Thymus (tissue), 11 donors: Measurements from ENCODE around the gene TMEM178B. TPM values are rescaled to one million over a fixed set of nuclear protein-coding genes. Genes with fewer than 3 reads are reported as not detected.
"Not testable (repeated sequence)": the region's sequence is repeated elsewhere in the genome, so short reads cannot be mapped to it uniquely, and the experiment has no call there.

Experiments used
- DNase-seq, 9 donors: peaks; one replicate each; pipeline ENCODE4 v3.0.0-alpha.2; 2013; ENCODE audit warnings: low spot score in 9 of 9, low read depth in 6 of 9, missing footprints in 1 of 9
- H3K27ac ChIP-seq, 2 donors: one replicate each; pipeline ENCODE4 v1.5.1; 2013; ENCODE audit warnings: control low read depth in 1 of 2, low read depth in 1 of 2, low read length in 1 of 2, mild to moderate bottlenecking in 1 of 2, moderate library complexity in 1 of 2
- H3K27me3 ChIP-seq, 2 donors: one replicate each; pipeline ENCODE4 v1.5.1; 2013; ENCODE audit warnings: low read length in 1 of 2; ENCODE audit not compliant: control insufficient read depth in 2 of 2, insufficient read depth in 1 of 2
- H3K36me3 ChIP-seq, 2 donors: one replicate each; pipeline ENCODE4 v1.5.1; 2013; ENCODE audit warnings: low read length in 1 of 2, mild to moderate bottlenecking in 1 of 2, moderate library complexity in 1 of 2; ENCODE audit not compliant: control insufficient read depth in 2 of 2, insufficient read depth in 2 of 2
- H3K4me1 ChIP-seq, 2 donors: one replicate each; pipeline ENCODE4 v1.5.1; 2013; ENCODE audit warnings: low read length in 2 of 2; ENCODE audit not compliant: control insufficient read depth in 2 of 2, insufficient read depth in 2 of 2
- H3K4me3 ChIP-seq, 2 donors: one replicate each; pipeline ENCODE4 v1.5.1; 2013; ENCODE audit warnings: low read length in 2 of 2, control low read depth in 1 of 2, mild to moderate bottlenecking in 1 of 2
- H3K9me3 ChIP-seq, 2 donors: one replicate each; pipeline ENCODE4 v1.5.1; 2013; ENCODE audit warnings: low read length in 1 of 2, mild to moderate bottlenecking in 1 of 2; ENCODE audit not compliant: control insufficient read depth in 2 of 2, insufficient read depth in 1 of 2
- whole genome bisulfite sequencing: extraction: QIAGEN DNeasy Blood & Tissue Kit; methylation state at CpG from one replicate; pipeline ENCODE4 v1.1.7; 2013; 5-methylcytosine and 5-hydroxymethylcytosine counted together
- polyA plus RNA-seq: library from polyadenylated mRNA; stranded (reverse); fragments of 200-250 nt; gene quantifications from one replicate; pipeline ENCODE4 v1.2.3, GENCODE V29; 2013
- total RNA-seq: library from RNA; stranded (reverse); fragments of 120-200 nt; gene quantifications from one replicate; pipeline ENCODE4 v1.2.4, GENCODE V29; 2013
- donor health status: healthy.

Gene TMEM178B
- total and polyA plus RNA-seq, 2 donors, result 0.68 to 2.0 TPM

GRCh38 chr7:141158561-141158960 lies 84.7 kb downstream of the TMEM178B start:
- H3K27me3 ChIP-seq, result no peaks in the 10 kb centered on the region
- H3K27ac ChIP-seq, result no peak overlapping the region
- no peak overlapping the region for H3K4me3 ChIP-seq
- DNase-seq, result no peak
- no peaks in the 10 kb centered on the region for H3K36me3 ChIP-seq
- no peaks in the 10 kb centered on the region for H3K4me1 ChIP-seq
- WGBS, result 78% methylated on average over 4 of the region's 4 CpGs
- H3K9me3 ChIP-seq, result no peaks in the 10 kb centered on the region

- DNase-seq, result no peak
- Histone ChIP-seq H3K4me3 (no peak overlapping the region), H3K27ac (no peak overlapping the region), H3K36me3 (no peaks in the 10 kb centered on the region), H3K4me1 (no peaks in the 10 kb centered on the region), H3K9me3 (no peaks in the 10 kb centered on the region), H3K27me3 (no peaks in the 10 kb centered on the region)
- WGBS, result 94% methylated on average over 7 of the region's 7 CpGs
These were observed 86.5 kb downstream of the TMEM178B start for GRCh38 chr7:141160246-141160860.

- Histone ChIP-seq H3K9me3 (no peaks in the 10 kb centered on the region), H3K27ac (no peak overlapping the region), H3K36me3 (no peaks in the 10 kb centered on the region), H3K27me3 (no peaks in the 10 kb centered on the region), H3K4me3 (no peak overlapping the region), H3K4me1 (no peaks in the 10 kb centered on the region)
- WGBS, result 91% methylated on average over 14 of the region's 14 CpGs
- no peak for DNase-seq
These were observed 88.0 kb downstream of the TMEM178B start for GRCh38 chr7:141161550-141162535.

- H3K27ac ChIP-seq, result no peak overlapping the region
- no peak for DNase-seq
- no peaks in the 10 kb centered on the region for H3K27me3 ChIP-seq
- WGBS, result 49% methylated on average over 2 of the region's 2 CpGs
- H3K9me3 ChIP-seq, result no peaks in the 10 kb centered on the region
- no peaks in the 10 kb centered on the region for H3K36me3 ChIP-seq
- H3K4me1 ChIP-seq, result no peaks in the 10 kb centered on the region
- no peak overlapping the region for H3K4me3 ChIP-seq
These were observed 91.7 kb downstream of the TMEM178B start for GRCh38 chr7:141165521-141165920.

GRCh38 chr7:141166926-141167325 lies 93.1 kb downstream of the TMEM178B start:
- H3K27ac ChIP-seq, result no peak overlapping the region
- no peak overlapping the region for H3K4me3 ChIP-seq
- H3K9me3 ChIP-seq, result no peaks in the 10 kb centered on the region
- no peaks in the 10 kb centered on the region for H3K4me1 ChIP-seq
- DNase-seq, result no peak
- H3K36me3 ChIP-seq, result no peaks in the 10 kb centered on the region
- no peaks in the 10 kb centered on the region for H3K27me3 ChIP-seq
- 96% methylated on average over 6 of the region's 6 CpGs for WGBS

- Histone ChIP-seq H3K36me3 (no peaks in the 10 kb centered on the region), H3K9me3 (no peaks in the 10 kb centered on the region), H3K27me3 (no peaks in the 10 kb centered on the region), H3K4me1 (no peaks in the 10 kb centered on the region), H3K27ac (no peak overlapping the region), H3K4me3 (no peak overlapping the region)
- DNase-seq, result no peak
- 84% methylated on average over 11 of the region's 11 CpGs for WGBS
These were observed 93.6 kb downstream of the TMEM178B start for GRCh38 chr7:141167381-141167964.

- H3K36me3 ChIP-seq, DNase-seq, H3K4me3 ChIP-seq, H3K27ac ChIP-seq, H3K27me3 ChIP-seq, H3K4me1 ChIP-seq, H3K9me3 ChIP-seq: not testable (repeated sequence)
- 99% methylated on average over 2 of the region's 2 CpGs for WGBS
These were observed 95.3 kb downstream of the TMEM178B start for GRCh38 chr7:141169157-141169556.

- H3K36me3 ChIP-seq, H3K27ac ChIP-seq, H3K27me3 ChIP-seq, DNase-seq, H3K9me3 ChIP-seq, H3K4me1 ChIP-seq, H3K4me3 ChIP-seq: not testable (repeated sequence)
- 85% methylated on average over 1 of the region's 1 CpG for WGBS
These were observed 101.9 kb downstream of the TMEM178B start for GRCh38 chr7:141175728-141176127.

GRCh38 chr7:141177120-141177519 lies 103.3 kb downstream of the TMEM178B start:
- 95% methylated on average over 5 of the region's 5 CpGs for WGBS
- not testable (repeated sequence) for H3K36me3 ChIP-seq, H3K27ac ChIP-seq, H3K4me1 ChIP-seq, H3K9me3 ChIP-seq, H3K27me3 ChIP-seq, DNase-seq, H3K4me3 ChIP-seq
